Raji (cell line): ENCODE measurements around the gene BCKDK.

Source experiments
- POLR2A ChIP-seq: IDR thresholded peaks from 2 replicates; pipeline ENCODE4 v1.6.1; 2011; ENCODE audit warnings: low read depth, low read length, control low read depth; ENCODE audit not compliant: insufficient read depth

BCKDK gene

GRCh38 chr16:31120129-31120528 is 11.9 kb downstream of the BCKDK start:
- no peak for TF ChIP-seq POLR2A

GRCh38 chr16:31125844-31126243 is 17.7 kb downstream of the BCKDK start:
- no peak for TF ChIP-seq POLR2A

DNA sequence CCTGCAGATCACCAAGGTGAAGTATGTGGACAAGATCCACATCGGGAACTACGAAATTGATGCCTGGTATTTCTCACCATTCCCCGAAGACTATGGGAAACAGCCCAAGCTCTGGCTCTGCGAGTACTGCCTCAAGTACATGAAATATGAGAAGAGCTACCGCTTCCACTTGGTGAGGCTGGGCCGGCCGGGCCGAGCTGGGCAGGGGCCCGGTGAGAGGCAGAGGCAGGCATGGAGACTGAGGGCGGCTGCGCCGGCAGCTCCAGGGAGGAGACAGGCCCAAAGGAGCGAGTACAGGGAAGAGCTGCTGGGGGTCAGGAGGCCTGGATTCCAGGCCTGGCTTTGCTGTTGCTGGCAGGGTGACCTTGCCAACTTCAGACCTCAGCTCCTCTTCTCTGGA is 19.0 kb downstream of the BCKDK start:
- TF ChIP-seq POLR2A = no peak

DNA sequence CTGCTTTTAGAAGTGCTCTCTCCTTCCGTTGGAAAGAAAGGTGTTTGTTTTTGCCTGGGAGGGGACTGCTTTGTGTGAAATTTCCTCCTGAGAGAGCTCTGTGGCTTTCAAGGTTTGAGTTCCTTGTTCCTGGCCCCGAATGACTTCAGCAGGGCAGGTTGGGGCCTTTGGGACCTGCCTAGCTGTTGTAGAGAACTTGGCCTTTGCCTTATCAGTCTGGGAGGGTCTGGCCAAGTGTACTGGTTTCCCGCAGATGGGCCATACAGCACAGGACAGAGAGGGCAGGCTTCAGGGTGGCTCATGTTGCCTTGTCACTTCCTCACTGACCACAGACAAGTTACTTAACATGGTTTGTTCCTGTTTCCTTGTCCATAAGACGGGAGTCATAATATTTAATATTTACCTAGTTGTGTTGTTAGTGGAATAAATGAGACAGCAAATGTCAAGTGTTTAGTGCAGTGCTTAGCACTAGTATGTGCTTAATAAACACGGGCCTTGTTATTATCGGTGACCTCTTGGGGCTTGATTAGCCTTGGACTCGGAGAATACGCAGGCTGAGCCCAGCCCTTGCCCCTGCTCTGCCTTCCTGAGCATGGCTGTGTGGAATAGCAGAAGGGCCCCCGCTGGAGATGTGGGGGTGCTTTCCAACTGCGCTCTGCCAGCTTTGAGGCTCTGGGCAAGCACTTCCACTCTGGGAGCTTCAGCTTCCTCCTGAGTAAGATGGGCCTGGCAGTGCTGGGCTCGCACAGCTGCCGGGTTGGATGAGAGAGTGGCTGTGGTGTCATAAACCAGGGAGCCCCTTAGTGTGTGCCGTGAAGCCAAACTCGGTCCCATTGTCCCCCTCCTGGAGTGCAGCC is 20.8 kb downstream of the BCKDK start:
- no peak for TF ChIP-seq POLR2A

- no peak for TF ChIP-seq POLR2A
Measured at GRCh38 chr16:31129568-31130335, 21.6 kb downstream of the BCKDK start.

- TF ChIP-seq POLR2A = no peak
Measured at GRCh38 chr16:31130336-31130891, 22.2 kb downstream of the BCKDK start.

GRCh38 chr16:31130899-31131298 is 22.7 kb downstream of the BCKDK start:
- no peak for TF ChIP-seq POLR2A

DNA sequence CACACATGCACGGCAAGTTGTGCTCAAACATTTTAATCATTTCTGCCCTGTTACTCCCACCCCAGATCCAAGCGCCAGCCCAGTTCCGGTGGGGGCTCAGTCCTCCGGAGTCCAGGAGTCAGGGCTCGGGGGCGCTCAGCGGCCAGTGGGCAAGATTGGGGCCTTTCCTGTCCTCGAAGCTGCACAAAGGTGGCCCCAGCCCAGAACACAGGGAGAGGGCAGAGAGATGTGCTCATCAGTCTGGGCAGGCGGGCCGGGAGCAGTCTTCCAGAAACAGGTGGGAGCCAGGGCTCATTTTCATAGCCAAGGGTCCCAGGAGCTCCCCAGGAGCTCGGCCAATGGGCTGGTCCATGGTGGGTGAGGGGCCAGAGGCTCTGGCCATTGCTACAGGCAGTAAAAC is 23.2 kb downstream of the BCKDK start:
- no peak for TF ChIP-seq POLR2A

DNA sequence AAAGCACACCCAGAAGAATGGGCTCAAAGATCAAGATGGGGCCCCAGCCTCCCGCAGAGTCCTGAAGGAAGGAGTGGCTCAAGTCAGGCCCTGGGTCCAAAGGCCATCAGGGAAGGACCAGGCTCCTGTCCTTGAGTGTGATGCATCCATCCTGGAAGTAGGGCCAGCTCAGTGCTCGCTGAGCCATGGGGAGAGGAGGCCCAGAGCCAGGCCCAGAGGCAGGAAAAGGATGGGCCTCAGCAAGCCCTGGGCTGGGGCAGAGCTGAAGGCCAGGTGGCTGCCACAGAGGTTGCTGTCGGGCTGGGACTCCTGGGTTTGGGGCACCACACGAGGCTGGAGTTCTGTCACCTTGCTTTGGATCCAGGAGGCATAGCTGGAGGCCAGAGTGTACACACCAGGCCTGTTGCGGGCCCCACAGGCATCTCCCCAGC is 23.7 kb downstream of the BCKDK start:
- TF ChIP-seq POLR2A = no peak

DNA sequence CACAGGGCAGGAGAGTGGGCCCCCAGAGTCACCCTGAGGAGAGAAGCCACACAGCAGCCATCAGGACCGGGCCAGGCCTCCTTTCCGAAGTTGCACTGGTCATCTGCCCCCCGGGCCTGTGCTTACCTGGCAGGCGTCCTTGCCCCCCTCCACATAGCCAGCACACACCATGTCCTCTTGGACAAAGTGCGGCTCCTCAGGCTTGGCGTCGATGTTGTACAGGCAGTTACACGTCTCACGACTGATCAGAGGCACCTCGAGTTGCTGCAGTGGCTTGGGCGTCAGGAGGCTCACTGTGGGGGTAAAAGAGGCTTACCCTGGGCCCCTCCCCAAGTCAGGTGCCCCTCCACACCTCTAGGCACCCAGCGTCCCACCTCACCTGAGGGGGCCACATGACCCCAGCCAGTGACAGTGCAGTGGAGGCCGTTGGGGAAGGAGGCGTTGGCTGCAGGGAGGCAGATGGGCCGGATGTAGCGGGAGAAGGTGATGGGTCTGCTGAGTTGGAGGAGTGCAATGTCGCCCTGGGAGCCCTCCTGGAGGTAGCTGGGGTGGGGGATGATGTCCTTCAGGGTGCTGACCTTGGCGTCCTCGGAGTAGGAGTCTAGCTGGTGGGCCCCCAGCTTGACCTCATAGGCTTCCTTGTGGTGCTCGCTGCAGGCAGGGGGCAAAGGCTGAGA is 24.3 kb downstream of the BCKDK start:
- TF ChIP-seq POLR2A = no peak

DNA sequence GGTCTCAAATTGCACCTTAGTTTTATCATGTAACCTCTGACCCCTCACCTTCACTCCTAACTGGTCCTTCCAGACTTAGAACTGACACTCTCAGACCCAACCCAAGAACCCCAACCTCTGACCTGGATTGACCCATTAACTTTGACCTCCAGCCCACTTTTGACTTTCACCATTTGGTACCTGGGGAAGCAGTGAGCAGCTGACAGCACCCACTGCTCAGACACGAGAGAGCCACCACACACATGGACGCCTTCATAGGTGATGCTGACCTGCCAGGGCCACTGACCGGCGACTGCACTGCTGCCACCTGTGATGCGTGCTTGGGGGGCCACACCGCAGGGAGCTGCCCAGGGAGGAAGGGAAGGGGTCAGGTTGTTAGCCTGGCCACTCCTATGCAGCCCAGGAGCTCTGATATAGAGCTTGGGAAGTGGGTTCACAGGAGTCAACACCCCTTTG is 24.9 kb downstream of the BCKDK start:
- TF ChIP-seq POLR2A = no peak

- no peak for TF ChIP-seq POLR2A
Measured at GRCh38 chr16:31134091-31134571, 25.9 kb downstream of the BCKDK start.

- no peak for TF ChIP-seq POLR2A
Measured at GRCh38 chr16:31134625-31135534, 26.7 kb downstream of the BCKDK start.
